Measurements from ENCODE around the gene ARHGAP22.

DNA sequence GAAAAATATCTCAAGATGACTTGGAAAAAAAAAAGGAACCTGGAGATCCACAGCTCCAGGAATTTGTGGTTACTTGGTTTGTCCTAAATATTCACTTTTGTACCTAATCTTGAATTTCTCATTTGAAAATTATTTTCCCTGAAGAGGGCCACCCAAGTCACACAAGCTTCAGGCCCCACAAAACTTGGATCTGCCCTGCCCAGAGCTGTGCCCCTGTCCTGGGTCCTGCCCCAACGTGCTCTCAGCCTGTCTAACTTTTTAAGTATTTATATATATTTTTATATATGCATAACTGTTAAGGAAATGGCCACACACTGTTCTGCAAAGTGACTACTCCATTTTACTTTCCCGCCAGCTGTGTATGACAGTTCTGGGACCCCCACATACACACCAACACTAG lies 123.5 kb downstream of the ARHGAP22 start:
- TF ChIP-seq POLR2A (IDR thresholded peaks at IDR 0.05) (no peak), CTCF (IDR thresholded peaks at IDR 0.05) (no peak), POLR2AphosphoS5 (IDR thresholded peaks at IDR 0.05) (no peak), EP300 (IDR thresholded peaks at IDR 0.05) (no peak)

Data from upper lobe of left lung (tissue), 4 donors.